ENCODE results near the gene LDHAL6B.

DNA sequence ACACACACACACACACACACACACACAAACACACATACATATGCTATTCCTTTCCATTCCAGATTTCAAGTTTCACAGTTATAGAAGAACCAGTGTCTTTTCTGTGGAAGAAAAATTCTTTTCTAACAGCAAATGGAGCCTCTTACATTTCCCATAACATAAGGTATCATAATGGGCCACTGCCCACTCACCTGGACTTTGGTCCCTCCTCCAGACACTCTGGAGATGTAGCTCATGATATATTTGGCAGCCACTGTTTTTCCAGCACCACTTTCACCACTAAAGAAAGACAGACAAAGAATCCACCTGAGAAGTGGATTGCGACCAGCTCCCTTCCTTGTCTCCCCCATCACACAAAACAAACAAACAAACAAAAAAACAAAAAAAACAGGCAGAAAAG, 29.8 kb downstream of the LDHAL6B start:
- TF ChIP-seq, protein P1, sequence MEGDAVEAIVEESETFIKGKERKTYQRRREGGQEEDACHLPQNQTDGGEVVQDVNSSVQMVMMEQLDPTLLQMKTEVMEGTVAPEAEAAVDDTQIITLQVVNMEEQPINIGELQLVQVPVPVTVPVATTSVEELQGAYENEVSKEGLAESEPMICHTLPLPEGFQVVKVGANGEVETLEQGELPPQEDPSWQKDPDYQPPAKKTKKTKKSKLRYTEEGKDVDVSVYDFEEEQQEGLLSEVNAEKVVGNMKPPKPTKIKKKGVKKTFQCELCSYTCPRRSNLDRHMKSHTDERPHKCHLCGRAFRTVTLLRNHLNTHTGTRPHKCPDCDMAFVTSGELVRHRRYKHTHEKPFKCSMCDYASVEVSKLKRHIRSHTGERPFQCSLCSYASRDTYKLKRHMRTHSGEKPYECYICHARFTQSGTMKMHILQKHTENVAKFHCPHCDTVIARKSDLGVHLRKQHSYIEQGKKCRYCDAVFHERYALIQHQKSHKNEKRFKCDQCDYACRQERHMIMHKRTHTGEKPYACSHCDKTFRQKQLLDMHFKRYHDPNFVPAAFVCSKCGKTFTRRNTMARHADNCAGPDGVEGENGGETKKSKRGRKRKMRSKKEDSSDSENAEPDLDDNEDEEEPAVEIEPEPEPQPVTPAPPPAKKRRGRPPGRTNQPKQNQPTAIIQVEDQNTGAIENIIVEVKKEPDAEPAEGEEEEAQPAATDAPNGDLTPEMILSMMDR (conservative IDR thresholded peaks at IDR 0.05; ENCODE audit: low read depth in 2 of 2), result no peak
- TF ChIP-seq, protein P2, sequence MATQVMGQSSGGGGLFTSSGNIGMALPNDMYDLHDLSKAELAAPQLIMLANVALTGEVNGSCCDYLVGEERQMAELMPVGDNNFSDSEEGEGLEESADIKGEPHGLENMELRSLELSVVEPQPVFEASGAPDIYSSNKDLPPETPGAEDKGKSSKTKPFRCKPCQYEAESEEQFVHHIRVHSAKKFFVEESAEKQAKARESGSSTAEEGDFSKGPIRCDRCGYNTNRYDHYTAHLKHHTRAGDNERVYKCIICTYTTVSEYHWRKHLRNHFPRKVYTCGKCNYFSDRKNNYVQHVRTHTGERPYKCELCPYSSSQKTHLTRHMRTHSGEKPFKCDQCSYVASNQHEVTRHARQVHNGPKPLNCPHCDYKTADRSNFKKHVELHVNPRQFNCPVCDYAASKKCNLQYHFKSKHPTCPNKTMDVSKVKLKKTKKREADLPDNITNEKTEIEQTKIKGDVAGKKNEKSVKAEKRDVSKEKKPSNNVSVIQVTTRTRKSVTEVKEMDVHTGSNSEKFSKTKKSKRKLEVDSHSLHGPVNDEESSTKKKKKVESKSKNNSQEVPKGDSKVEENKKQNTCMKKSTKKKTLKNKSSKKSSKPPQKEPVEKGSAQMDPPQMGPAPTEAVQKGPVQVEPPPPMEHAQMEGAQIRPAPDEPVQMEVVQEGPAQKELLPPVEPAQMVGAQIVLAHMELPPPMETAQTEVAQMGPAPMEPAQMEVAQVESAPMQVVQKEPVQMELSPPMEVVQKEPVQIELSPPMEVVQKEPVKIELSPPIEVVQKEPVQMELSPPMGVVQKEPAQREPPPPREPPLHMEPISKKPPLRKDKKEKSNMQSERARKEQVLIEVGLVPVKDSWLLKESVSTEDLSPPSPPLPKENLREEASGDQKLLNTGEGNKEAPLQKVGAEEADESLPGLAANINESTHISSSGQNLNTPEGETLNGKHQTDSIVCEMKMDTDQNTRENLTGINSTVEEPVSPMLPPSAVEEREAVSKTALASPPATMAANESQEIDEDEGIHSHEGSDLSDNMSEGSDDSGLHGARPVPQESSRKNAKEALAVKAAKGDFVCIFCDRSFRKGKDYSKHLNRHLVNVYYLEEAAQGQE (IDR thresholded peaks at IDR 0.05; ENCODE audit: unreplicated experiment), result no peak
- no peak for TF ChIP-seq EZH2 (IDR thresholded peaks at IDR 0.05; ENCODE audit: low read depth, unreplicated experiment)
